GM19025 (cell line): ENCODE measurements around the gene GRIK1.

Experiments used
- ATAC-seq: cut with Tn5 transposase; IDR thresholded peaks from one replicate; pipeline ENCODE4 v1.9.1; 2021; ENCODE audit warnings: mild to moderate bottlenecking, low read depth, moderate library complexity; ENCODE audit not compliant: unreplicated experiment

GRIK1 gene

GRCh38 chr21:29680273-29680672 is 259.5 kb downstream of the GRIK1 start:
- no peak for ATAC-seq

GRCh38 chr21:29678626-29679025 is 261.2 kb downstream of the GRIK1 start:
- no peak for ATAC-seq

GRCh38 chr21:29677326-29677725 is 262.5 kb downstream of the GRIK1 start:
- ATAC-seq = no peak

GRCh38 chr21:29676395-29676794 is 263.4 kb downstream of the GRIK1 start:
- no peak for ATAC-seq

GRCh38 chr21:29675451-29675850 is 264.3 kb downstream of the GRIK1 start:
- ATAC-seq = no peak

GRCh38 chr21:29674343-29674742 is 265.5 kb downstream of the GRIK1 start:
- ATAC-seq = no peak

GRCh38 chr21:29673096-29673610 is 266.6 kb downstream of the GRIK1 start:
- ATAC-seq = no peak

GRCh38 chr21:29671728-29672127 is 268.1 kb downstream of the GRIK1 start:
- ATAC-seq = no peak

GRCh38 chr21:29670228-29670627 is 269.6 kb downstream of the GRIK1 start:
- no peak for ATAC-seq

- no peak for ATAC-seq
Measured at GRCh38 chr21:29669416-29669815, 270.4 kb downstream of the GRIK1 start.

- no peak for ATAC-seq
Measured at GRCh38 chr21:29667651-29668050, 272.1 kb downstream of the GRIK1 start.

GRCh38 chr21:29664615-29665014 is 275.2 kb downstream of the GRIK1 start:
- no peak for ATAC-seq

- ATAC-seq = no peak
Measured at GRCh38 chr21:29661672-29662442, 277.9 kb downstream of the GRIK1 start.

- ATAC-seq = no peak
Measured at GRCh38 chr21:29660047-29660720, 279.6 kb downstream of the GRIK1 start.

GRCh38 chr21:29658934-29659203 is 280.9 kb downstream of the GRIK1 start:
- no peak for ATAC-seq

- no peak for ATAC-seq
Measured at GRCh38 chr21:29658177-29658933, 281.4 kb downstream of the GRIK1 start.

GRCh38 chr21:29657240-29657989 is 282.4 kb downstream of the GRIK1 start:
- no peak for ATAC-seq

GRCh38 chr21:29656504-29657239 is 283.1 kb downstream of the GRIK1 start:
- no peak for ATAC-seq

GRCh38 chr21:29655577-29655976 is 284.2 kb downstream of the GRIK1 start:
- no peak for ATAC-seq

GRCh38 chr21:29654855-29655254 is 284.9 kb downstream of the GRIK1 start:
- ATAC-seq = no peak
